NOMO-1 treated with DMSO at 0.1 percent for 48 hours (cell line): Measurements from ENCODE around the gene KIF3B.
"Not testable (repeated sequence)": the region's sequence is repeated elsewhere in the genome, so short reads cannot be mapped to it uniquely, and the experiment has no call there.

ENCODE experiments used
- DNase-seq: peaks from one replicate; lab custom pipeline; 2025; ENCODE audit not compliant: unreplicated experiment; lab: John Stamatoyannopoulos, UW

KIF3B gene

DNA sequence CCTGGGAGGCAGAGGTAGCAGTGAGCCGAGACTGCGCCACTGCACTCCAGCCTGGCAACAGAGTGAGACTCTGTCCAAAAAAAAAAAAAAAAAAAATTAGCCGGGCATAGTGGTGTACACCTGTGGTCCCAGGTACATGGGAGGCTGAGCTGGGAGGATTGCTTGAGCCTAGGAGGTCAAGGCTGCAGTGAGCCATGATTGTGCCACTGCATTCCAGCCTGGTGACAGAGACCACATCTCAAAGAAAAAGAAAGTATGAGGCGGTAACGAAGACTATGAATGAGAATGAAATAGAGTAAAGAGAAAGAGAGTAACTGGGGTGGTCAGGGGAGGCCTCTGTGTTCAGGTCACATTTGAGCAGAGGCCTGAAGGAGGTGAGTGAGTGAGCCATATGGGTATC, 31.2 kb upstream of the KIF3B start:
- not testable (repeated sequence) for DNase-seq

DNA sequence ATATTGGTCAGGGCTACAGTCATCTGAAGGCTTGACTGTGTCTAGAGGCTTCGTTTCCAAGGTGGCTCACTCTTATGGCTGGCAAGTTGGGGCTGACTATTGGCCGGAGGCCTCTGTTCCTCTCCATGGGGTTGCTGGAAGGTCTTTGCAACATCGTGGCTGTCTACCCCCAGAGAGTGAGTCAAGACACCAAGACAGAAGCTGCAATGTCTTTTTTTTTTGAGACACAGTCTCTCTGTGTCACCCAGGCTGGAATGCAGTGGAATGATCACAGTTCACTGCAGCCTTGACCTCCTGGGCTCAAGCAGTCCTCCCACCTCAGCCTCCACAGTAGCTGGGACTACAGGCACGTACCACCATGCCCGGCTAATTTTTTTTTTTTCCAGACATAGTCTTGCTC, 29.4 kb upstream of the KIF3B start:
- no peak for DNase-seq

DNA sequence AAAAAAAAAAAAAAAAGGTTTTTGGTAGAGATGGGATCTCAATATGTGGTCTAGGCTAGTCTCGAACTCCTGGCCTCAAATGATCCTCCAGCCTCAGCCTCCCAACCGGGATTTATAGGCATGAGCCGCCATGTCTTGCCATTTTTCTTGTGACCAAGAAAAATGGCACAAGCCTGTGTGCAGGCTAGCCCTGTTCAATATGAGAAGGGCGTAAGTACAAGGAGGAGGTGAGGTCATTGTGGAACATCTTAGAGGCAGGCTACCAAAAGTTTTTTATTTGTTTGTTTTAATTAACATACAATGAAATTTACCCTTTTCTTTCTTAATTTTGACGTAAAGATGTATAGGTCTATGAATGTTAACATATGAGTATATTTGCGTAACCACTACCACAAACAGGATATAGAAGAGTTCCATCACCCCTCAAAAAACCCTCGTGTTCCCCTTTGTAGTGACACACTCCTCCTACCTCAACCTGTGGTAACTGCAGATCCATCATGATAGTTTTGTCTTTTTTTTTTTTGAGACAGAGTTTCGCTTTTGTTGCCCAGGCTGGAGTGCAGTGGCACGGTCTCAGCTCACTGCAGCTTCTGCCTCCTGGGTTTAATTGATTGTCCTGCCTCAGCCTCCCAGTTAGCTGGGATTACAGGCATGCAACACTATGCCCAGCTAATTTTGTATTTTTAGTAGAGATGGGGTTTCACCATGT, 28.3 kb upstream of the KIF3B start:
- peak; percentile 85 for DNase-seq

DNA sequence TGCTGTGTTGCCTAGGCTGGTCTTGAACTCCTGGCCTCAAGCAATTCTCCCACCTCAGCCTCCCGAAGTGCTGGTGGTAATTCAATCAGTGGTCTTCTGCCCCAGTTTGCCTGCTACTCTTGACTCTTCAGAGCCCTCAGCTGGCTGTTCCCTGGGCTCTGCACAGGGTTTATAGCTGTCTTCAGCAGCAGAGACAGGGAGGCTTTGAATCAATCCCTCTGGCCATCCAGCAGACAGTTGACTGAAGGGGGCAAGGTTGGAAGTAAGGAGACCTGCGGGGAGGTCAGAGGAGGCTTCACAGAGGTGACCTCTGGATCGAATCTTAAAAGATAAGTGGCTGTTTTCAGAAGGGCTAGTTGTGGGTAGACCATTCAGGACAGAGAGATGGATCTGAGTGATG, 26.0 kb upstream of the KIF3B start:
- no peak for DNase-seq

DNA sequence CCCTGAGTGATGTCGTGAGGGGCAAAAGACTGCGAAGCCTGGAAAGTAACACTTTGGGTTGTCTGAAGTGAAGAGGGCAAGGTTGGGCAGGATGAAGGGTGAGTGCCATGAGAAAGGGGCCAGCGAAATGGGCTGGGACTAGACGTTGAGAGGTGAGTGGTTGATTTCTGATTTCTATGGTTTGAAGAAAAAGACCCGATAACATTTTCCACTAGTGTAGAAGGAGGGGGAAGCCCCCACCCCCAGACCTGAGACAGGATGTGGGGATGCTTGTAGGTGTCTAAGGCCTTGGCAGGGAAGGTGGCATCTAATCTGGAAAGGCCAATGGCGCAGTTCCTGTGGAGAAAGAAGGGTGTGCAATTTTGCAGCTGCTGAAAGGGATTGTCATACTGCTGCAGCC, 25.3 kb upstream of the KIF3B start:
- DNase-seq: no peak

DNA sequence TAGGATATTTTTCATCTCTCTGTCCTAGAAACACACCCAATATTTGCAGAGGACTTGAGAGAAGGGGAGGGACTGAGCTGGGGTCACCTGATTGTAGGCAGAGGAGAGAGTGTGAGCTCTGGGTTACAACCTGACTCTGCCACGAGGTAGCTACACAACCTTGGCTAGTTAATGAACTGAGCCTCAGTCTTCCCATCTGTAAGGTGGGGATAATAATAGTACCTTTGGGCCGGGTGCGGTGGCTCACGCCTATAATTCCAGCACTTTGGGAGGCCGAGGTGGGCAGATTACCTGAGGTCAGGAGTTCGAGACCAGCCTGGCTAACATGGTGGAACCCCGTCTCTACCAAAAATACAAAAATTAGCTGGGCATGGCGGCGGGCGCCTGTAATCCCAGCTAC, 16.5 kb upstream of the KIF3B start:
- DNase-seq: not testable (repeated sequence)

DNA sequence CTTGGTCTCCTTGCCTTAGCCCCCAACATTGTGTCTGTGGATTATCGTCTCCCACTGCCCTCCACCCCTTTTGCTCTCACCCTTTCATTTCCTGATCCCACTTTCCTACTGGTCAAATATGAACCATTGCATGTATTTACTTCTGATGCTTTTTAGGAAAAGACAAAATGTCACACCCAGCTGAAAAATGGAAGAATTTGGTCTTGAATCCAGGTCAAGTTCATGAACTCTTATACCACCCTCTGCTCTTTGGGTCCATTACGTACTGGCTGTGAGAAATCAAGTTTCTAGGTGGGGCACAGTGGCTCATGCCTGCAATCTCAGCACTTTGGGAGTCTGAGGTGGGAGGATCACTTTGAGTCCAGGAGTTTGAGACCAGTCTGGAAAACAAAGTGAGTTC, 15.8 kb upstream of the KIF3B start:
- DNase-seq: no peak

DNA sequence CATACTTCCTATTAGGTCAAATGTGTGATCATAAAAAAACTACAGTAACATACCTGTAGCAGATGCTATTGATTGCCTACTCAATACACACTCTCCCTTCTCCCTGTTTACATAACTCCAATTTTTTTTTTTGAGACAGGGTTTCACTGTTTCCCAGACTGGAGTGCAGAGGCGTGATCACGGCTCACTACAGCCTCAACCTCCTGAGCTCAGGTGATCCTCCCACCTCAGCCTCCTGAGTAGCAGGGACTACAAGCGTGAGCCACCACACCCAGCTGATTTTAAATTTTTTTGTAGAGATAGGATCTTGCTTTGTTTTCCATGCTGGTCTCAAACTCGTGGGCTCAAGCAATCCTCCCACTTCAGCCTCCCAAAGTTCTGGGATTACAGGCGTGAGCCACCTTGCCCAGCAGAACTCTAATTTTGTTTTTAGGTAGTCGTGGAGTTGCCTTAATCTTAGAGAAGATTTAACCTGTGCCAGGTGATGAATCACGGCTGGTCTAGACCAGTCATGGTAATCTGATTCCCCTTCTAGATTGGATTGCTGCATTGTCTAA, 14.0 kb upstream of the KIF3B start:
- DNase-seq: no peak

DNA sequence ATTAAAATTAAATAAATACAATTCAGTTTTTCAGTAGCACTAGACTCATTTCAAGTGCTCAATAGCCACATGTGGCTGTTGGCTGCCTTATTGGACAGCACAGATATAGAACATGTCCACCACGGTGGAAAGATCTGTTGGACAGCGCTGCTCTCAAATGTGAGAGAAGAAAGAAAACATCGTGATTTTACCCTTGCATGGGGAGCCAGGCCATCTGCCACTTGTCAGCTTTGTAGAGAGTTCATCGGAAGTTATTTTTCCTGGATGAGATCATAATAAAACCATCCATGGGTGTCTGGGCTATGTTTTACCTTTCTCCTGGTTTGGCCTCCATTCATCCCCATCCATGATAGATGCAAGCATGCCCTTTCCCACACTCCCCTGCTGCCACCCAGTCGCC, 5.8 kb upstream of the KIF3B start:
- no peak for DNase-seq

DNA sequence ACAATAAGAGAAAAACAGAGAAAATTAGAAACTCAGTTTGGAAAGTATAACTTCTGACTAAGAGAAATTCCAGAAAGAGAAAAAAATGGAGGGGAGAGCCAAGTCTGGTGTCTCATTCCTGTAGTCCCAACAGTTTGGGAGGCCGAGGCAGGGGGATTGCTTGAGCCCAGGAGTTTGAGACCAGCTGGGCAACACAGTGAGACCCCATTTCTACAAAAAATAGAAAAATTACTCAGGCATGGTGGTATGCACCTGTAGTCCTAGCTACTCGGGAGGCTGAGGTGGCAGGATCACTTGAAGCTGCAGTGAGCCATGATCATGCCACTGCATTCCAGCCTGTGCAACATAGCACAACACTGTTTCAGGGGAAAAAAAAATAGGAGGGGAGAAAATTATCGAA, 3.1 kb upstream of the KIF3B start:
- no peak for DNase-seq

DNA sequence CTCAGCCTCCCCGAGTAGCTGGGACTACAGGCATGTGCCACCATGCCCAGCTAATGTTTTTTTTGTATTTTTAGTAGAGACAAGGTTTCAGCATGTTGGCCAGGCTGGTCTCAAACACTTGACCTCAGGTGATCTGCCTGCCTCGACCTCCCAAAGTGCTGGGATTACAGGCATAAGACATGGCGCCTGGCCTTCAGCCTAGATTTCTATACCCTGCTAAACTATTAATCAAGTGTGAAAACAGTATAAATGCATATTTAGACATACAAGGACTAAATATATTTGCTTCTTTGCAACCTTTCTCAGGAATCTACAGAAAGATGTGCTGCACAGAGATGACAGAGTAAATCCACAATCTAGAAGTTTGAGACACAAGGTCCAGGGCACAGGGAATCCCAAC, 2.3 kb upstream of the KIF3B start:
- not testable (repeated sequence) for DNase-seq

DNA sequence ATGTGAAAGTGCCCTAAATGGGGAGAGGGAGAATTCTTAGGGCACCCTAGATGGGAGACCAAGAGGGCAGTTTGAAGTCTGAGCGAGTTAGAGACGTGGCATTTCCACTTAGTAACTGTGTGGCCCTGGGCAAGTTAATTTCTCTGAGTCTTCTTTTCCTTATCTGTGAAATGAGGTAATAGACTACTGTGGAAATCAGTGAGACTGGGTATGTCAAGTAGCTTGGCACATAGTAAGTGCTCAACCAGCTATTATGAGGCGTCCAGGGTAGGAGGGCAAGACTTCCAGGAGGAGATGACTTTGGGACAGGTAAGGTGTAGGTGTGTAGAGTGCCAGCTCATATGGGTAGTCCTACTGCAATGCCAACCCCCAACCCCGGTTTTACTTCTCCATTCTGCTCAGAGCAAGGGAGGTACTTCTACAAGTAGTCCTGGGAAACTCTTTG, 770 bp downstream of the KIF3B start:
- peak; percentile 42 for DNase-seq

DNA sequence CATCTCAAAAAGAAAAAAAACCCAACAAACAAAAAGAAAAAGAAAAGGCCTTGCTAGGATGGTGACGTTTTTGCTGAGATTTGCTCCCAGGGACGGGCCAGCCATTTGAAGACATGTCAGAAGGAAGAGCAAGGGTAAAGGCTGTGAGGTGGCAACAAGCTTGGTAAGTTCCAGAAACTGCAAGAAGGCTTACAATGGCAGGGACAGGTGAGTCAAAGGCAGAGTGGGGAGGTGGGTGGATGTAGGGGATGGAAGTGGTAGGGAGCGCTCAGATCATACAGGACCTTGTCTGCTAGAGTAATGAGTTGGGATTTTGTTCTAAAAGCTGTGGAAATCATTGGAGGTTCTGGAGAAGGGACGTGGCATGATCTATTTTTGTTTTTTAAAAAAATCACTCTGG, 4.3 kb downstream of the KIF3B start:
- DNase-seq: no peak

DNA sequence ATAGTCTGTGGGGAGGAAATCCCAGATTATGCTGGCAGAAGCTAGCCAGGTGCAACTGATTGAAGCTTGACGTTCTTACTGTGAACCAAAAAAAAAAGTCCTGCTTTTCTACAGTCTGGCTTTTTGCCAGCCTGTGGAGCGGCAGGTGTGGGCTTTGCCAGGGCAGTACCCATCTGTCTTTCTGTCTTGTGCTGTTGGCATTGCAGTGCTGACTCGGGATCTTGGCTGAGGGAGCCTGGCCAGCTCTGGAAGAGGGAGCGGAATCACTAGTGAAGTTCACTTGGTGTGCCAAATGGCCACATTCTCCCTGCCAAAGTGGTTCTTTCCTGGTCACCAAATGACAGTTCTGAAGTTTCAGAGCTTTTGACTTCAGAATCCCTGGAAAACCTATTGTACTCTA, 5.0 kb downstream of the KIF3B start:
- no peak for DNase-seq

DNA sequence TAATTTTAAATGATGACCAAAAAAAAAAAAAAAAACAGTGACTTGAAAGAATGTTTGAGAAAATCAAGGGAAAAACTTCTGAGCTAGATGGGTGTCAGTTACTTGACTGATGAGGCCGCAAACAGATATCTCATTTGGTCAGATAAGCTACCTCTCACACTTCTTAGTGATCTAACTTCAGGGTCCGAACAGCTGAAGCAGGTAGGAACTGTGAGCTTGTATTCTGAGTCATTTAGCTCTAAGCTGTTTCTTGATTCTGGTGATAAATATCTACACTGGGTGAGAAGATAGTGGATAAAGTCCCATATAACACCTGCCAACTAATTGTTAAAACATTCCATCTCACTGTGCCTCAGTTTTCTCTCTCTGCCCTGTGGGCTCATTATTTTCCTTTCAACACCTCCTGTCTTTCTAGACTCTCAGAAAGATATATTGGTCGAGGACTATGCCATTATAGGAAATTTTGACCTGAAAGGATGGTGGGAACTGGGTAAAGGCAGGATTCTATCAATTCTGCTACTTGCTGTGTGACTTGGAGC, 7.7 kb downstream of the KIF3B start:
- DNase-seq: no peak

DNA sequence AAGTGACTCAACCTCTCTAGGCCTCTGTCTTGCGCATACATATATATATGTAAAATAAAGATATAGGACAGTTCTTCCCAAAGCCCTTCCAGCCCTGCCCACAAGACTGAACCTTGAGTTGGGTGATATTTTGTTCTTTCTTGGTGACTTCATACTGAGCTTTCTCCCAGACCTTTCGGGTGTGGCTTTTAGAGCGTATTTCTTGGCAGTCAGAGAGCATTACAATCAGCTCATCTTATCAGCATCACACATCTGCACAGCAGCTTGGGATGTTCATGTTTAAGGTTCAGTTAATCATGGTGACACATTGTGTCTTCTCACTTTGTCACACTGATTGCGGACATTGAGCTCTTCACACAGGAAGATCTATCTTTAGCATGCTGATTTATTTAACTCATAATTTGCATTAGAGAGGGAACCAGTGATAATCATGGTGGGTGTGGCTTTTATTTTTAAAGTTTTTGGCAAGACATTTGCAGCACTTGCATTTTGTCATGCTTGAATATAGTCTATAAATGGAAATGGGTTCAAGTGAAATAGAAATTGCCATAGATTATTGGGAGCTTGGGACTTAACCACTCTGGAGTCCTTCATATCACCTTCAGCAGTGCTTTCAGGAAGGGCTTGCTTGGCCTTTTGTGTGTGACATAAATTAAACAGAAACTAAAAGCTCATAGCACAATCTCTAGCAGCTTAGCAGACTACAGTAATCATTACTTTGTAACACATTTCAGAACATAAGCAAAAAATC, 8.3 kb downstream of the KIF3B start:
- DNase-seq: peak; percentile 53

DNA sequence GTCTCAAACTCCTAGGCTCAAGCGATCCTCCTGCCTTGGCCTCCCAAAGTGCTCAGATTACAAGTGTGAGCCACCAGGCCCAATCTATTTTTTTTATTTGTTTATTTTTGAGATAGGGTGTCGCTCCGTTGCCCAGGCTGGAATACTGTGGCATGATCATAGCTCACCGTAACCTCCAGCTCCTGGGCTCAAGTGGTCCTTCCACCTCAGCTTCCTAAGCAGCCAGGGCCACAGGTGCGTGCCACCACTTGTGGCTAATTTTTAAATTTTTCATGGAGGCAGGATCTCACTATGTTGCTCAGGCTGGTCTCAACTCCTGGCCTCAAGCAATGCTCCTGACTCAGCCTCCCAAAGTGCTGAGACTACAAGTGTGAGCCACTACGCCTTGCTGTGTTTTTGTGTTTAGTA, 9.8 kb downstream of the KIF3B start:
- no peak for DNase-seq

DNA sequence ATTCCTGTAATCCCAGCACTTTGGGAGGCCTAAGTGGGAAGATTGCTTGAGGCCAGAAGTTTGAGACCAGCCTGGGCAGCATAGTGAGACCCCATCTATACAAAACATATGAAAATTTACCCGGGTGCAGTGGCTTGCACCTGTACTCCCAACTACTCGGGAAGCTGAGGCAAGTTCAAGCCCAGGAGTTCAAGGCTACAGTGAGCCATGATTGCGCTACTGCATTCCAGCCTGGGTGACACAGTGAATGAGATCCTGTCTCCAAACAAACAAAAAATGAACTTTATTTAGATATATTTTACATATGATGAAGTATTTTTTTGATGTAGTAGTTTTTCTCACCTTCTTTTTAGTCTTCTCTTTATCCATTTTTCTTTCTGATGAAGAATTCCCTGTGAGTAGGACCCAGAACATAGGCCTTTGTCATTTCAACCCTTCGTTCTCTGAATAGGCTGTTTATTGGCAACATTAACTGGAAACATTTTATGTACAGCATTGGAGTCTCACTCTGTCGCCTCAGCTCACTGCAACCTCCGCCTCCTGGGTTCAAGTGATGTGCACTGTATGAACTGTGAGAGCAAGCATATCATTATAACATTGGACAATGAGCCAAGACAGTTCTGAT, 10.9 kb downstream of the KIF3B start:
- DNase-seq: no peak

DNA sequence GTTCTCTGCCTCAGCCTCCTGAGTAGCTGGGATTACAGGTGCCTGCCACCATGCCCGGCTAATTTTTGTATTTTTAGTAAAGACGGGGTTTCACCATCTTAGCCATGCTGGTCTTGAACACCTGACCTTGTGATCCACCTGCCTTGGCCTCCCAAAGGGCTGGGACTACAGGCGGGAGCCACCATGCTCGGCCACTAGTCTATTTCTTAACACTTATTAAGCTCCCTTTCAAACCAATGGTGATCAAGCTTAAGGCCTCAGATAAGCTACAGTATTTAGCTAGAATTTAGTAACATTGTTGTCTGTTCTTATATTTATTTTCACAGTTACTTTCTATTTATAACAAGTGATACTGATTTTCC, 11.8 kb downstream of the KIF3B start:
- DNase-seq: not testable (repeated sequence)

DNA sequence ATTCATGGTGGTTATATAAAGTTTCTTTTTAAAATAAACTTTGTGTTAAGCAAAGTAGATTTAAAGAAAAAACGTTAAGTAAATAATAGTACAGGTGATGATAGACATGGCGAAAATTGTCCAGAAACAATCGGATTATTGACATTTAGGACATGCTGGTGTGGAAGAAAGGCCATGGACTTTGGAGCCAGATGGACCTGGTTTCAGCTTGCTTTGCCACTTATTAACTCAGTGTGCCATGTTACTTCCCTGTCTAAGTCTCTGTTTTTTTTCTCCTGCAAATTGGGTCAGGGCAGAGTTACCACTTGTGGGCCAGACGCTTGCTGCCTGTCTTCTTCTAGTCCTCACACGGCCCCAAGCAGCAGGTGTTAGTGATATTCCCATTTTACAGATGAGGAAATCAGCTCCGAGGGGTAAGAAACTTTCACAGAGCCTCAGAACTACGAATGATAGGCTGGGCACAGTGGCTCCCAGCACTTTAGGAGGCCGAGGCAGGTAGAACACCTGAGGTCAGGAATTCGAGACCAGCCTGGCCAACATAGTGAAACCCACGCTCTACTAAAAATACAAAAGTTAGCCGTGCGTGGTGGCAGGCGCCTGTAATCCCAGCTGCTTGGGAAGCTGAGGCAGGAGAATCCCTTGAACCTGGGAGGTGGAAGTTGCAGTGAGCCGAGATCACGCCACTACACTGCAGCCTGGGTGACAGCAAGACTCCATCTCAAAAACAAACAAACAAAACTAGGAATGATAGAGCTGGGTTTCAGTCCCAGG, 12.4 kb downstream of the KIF3B start:
- DNase-seq: no peak

DNA sequence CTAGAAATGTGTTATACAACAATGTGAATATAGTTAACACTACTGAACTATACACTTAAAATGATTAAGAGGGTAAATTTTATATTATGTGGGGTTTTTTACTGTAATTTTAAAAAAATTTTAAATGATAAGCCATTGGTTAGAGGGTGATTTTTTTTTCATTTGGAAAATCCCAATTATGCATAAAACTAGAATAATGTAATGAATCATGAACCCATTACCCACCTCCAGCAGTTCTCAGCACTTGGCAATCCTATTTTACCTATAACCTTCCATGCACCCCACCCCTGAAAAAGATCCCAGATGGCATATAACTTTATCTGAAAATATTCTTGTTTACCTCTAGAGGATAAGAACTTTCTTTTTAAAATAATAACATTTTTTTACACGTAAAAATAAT, 13.7 kb downstream of the KIF3B start:
- no peak for DNase-seq
